K562 (cell line): Measurements from ENCODE around the gene SNTG2. TPM values are rescaled to one million over a fixed set of nuclear protein-coding genes. Genes with fewer than 3 reads are reported as not detected.

Source experiments
- ATAC-seq: fragments of 200-7000 bp; cut with Tn5 transposase; 3 replicates; pipeline ENCODE4 v1.9.1; 2020; ENCODE audit warnings: moderate library complexity
- BruUV-seq: library from RNA; stranded (reverse); fragments of 400-500 nt; replicated peaks from 2 replicates; lab custom pipeline; 2021; lab: Mats Ljungman, UMichigan
- CTCF ChIA-PET: fragments of 300-600 bp; formaldehyde crosslinking; extraction: SDS; loops from one replicate; lab custom pipeline; 2021; ENCODE audit warnings: low intra/inter-chr PET ratio; lab: Yijun Ruan, JAX
- POLR2A ChIA-PET: fragments of 300-600, 350-650 bp; sonication (Branson Sonifier 250); formaldehyde crosslinking; extraction: SDS; loops from one replicate; lab custom pipeline; 2021; ENCODE audit warnings: antibody characterized with exemption, inconsistent platforms; lab: Yijun Ruan, JAX
- DNase-seq, 4 experiments: peaks; one replicate each; pipeline versions ENCODE4 v3.0.0 to v3.0.0-alpha.2; 2011 to 2018; ENCODE audit warnings: low spot score in 3 of 4, mixed read lengths in 3 of 4; ENCODE audit errors: extremely low read depth in 1 of 4
- FAIRE-seq: peaks from 2 replicates; lab custom pipeline; 2011; peaks lifted over from hg19 to GRCh38; lab: Jason Lieb, UNC
- H2AFZ ChIP-seq: 2 replicates; pipeline ENCODE4 v1.6.0; 2011; ENCODE audit warnings: low read depth, low read length, control low read depth, inconsistent platforms
- H3K27ac ChIP-seq: fragments of 200-600 bp; 3 replicates; pipeline ENCODE4 v1.8.0; 2011; ENCODE audit warnings: low read depth, mild to moderate bottlenecking, control low read depth, inconsistent platforms, low read length, moderate library complexity, mixed read lengths; ENCODE audit errors: extremely low read depth
- H3K27me3 ChIP-seq, 2 experiments: fragments of 300-600 bp in 1 of 2; 2 replicates in 1 of 2; 3 replicates in 1 of 2; pipeline versions ENCODE4 v1.6.0 to v1.8.0; 2011; ENCODE audit warnings: inconsistent platforms in 2 of 2, low read length in 2 of 2, mild to moderate bottlenecking in 1 of 2, mixed read lengths in 1 of 2, moderate library complexity in 1 of 2; ENCODE audit not compliant: control insufficient read depth in 2 of 2, insufficient read depth in 2 of 2
- H3K36me3 ChIP-seq: fragments of 300-600 bp; 3 replicates; pipeline ENCODE4 v1.8.0; 2011; ENCODE audit warnings: mild to moderate bottlenecking, low read length, inconsistent platforms; ENCODE audit not compliant: control insufficient read depth, insufficient read depth
- H3K4me1 ChIP-seq, 2 experiments: fragments of 200-600 bp in 1 of 2; replicated peaks in 1 of 2; 2 replicates in 1 of 2; 3 replicates in 1 of 2; pipeline versions ENCODE4 v1.5.1 to v1.8.0; 2011; ENCODE audit warnings: inconsistent platforms in 2 of 2, low read length in 2 of 2, mild to moderate bottlenecking in 1 of 2, mixed read lengths in 1 of 2, moderate library complexity in 1 of 2; ENCODE audit not compliant: control insufficient read depth in 2 of 2, insufficient read depth in 2 of 2
- H3K4me2 ChIP-seq: 2 replicates; pipeline ENCODE4 v1.6.1; 2011; ENCODE audit warnings: low read length, control low read depth, inconsistent platforms, mixed read lengths; ENCODE audit not compliant: insufficient read depth
- H3K4me3 ChIP-seq: fragments of 200-600 bp; sonication (generic), shearing (Covaris generic); 2 replicates; pipeline ENCODE4 v1.5.1; 2016; ENCODE audit warnings: control low read depth, inconsistent platforms
- H3K79me2 ChIP-seq: fragments of 200-600 bp; 3 replicates; pipeline ENCODE4 v1.8.0; 2011; ENCODE audit warnings: low read length, inconsistent platforms; ENCODE audit not compliant: control insufficient read depth, insufficient read depth
- H3K9ac ChIP-seq, 2 experiments: 2 replicates each; pipeline versions ENCODE4 v1.6.0 to v1.6.1; 2011; ENCODE audit warnings: low read depth in 2 of 2, low read length in 2 of 2, control low read depth in 1 of 2, inconsistent platforms in 1 of 2, mild to moderate bottlenecking in 1 of 2, mixed read lengths in 1 of 2; ENCODE audit not compliant: insufficient read depth in 1 of 2
- H3K9me1 ChIP-seq: one replicate; pipeline ENCODE4 v1.6.0; 2011; ENCODE audit warnings: inconsistent platforms, mild to moderate bottlenecking, low read length, moderate library complexity; ENCODE audit not compliant: control insufficient read depth, insufficient read depth
- H3K9me3 ChIP-seq: replicated peaks from 2 replicates; pipeline ENCODE4 v1.5.1; 2011; ENCODE audit warnings: low read depth, low read length, inconsistent platforms; ENCODE audit not compliant: control insufficient read depth, insufficient read depth
- H4K20me1 ChIP-seq: replicated peaks from 2 replicates; pipeline ENCODE4 v1.6.1; 2011; ENCODE audit warnings: low read length, inconsistent platforms, mixed read lengths; ENCODE audit not compliant: control insufficient read depth, insufficient read depth
- BDP1 ChIP-seq: IDR thresholded peaks from 3 replicates; pipeline ENCODE4 v1.6.1; 2011; ENCODE audit not compliant: insufficient read length, insufficient read depth
- CREB1 ChIP-seq, 2 experiments: sonication (generic) in 1 of 2; formaldehyde crosslinking in 1 of 2; IDR thresholded peaks; 2 replicates each; pipeline versions ENCODE4 v1.6.1 to v1.8.0; 2012 to 2022; ENCODE audit warnings: inconsistent platforms in 1 of 2, mild to moderate bottlenecking in 1 of 2, missing genetic modification reagents in 1 of 2, moderate library complexity in 1 of 2
- ZNF23 ChIP-seq: fragments of 250-450 bp; sonication (Bioruptor Pico); IDR thresholded peaks from 2 replicates; pipeline ENCODE4 v1.4.0; 2020; ENCODE audit warnings: mild to moderate bottlenecking
- ZNF384 ChIP-seq: IDR thresholded peaks from 2 replicates; pipeline ENCODE4 v1.6.1; 2012; ENCODE audit warnings: low read depth, low read length, improper control_type of control experiment
- WGBS: fragments of 100-300 bp; shearing (Covaris generic); methylation state at CpG from one replicate; pipeline ENCODE4 v1.1.6; 2016; ENCODE audit warnings: low coverage, mixed read lengths; ENCODE audit not compliant: insufficient coverage; ENCODE audit errors: missing lambda C conversion rate; 5-methylcytosine and 5-hydroxymethylcytosine counted together
- in situ Hi-C: fragments of 300-500 bp; cut with MboI; formaldehyde crosslinking; loops from 4 replicates; pipeline ENCODE4 v1.15.0; 2018; ENCODE audit warnings: inconsistent platforms, mixed read lengths
- intact Hi-C: fragments of 100-400 bp; cut with micrococcal nuclease; formaldehyde crosslinking; loops from 2 replicates; pipeline ENCODE4 v1.14.2; 2022
- polyA plus RNA-seq, 8 experiments: library from polyadenylated mRNA; depleted of rRNA in 4 of 8; stranded (reverse) in 5 of 8; unstranded in 3 of 8; fragments of >200 nt; fragmentation: Nextera tagmentation in 2 of 8; fragmentation: Illumina TruSeq in 1 of 8; extraction: Ambion mirVana in 2 of 8; extraction: Trizol in 1 of 8; gene quantifications; 2 replicates each; pipeline versions ENCODE4 v1.2.1 to v1.2.3, GENCODE V29; 2011 to 2014; ENCODE audit warnings: inconsistent platforms in 1 of 8, missing spikeins in 1 of 8
- total RNA-seq, 7 experiments: library from RNA; depleted of rRNA in 6 of 7; stranded (reverse); fragments of >200 nt in 6 of 7; fragmentation: Illumina TruSeq in 2 of 7; extraction: Trizol in 2 of 7; gene quantifications; 2 replicates each; pipeline versions ENCODE4 v1.2.1 to v1.2.3, GENCODE V29; 2011 to 2021; ENCODE audit warnings: low replicate concordance in 1 of 7
- TF ChIP-seq, protein P1 (sequence below): sonication (generic); formaldehyde crosslinking; IDR thresholded peaks from 2 replicates; pipeline ENCODE4 v1.8.0; 2022; ENCODE audit warnings: missing genetic modification reagents, mild to moderate bottlenecking, moderate library complexity, borderline replicate concordance
- TF ChIP-seq, protein P2 (sequence below): sonication (generic); formaldehyde crosslinking; IDR thresholded peaks from 2 replicates; pipeline ENCODE4 v1.4.0; 2020; ENCODE audit warnings: mild to moderate bottlenecking, missing genetic modification reagents

SNTG2 gene
- total and polyA plus RNA-seq, 9 of the 15 experiments (the other 6 are each of a cell fraction or from before 2014, with no cell fraction given), result not detected

DNA sequence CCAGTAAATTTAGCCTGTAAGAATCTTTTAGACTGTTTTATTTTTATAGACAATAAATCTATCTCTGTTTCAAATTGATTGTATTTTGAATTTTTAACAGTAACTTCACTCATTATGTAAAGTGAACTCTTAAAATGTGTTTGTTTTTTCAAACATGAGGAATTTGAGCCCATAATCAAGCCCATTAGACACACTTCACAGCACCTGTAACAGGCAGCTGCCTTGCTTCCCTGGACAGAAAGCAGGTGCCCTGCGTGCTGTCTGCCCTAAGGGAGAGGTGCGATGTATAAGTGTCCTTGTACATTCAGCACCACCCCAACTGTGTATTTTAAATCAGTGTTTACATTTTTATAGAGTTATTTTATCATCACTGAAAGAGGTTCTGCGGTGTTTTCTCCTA, 276.1 kb downstream of the SNTG2 start:
- TF ChIP-seq, protein P1, sequence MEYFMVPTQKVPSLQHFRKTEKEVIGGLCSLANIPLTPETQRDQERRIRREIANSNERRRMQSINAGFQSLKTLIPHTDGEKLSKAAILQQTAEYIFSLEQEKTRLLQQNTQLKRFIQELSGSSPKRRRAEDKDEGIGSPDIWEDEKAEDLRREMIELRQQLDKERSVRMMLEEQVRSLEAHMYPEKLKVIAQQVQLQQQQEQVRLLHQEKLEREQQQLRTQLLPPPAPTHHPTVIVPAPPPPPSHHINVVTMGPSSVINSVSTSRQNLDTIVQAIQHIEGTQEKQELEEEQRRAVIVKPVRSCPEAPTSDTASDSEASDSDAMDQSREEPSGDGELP (CRISPR knock-in tag), result no peak
- TF ChIP-seq ZNF23 (CRISPR knock-in tag), result no peak
- TF ChIP-seq ZNF384, result no peak
- TF ChIP-seq BDP1, result no peak
- no peak for TF ChIP-seq CREB1 (IDR thresholded peaks at IDR 0.05)
- TF ChIP-seq CREB1 (CRISPR knock-in tag; IDR thresholded peaks at IDR 0.05), result no peak
- TF ChIP-seq, protein P2, sequence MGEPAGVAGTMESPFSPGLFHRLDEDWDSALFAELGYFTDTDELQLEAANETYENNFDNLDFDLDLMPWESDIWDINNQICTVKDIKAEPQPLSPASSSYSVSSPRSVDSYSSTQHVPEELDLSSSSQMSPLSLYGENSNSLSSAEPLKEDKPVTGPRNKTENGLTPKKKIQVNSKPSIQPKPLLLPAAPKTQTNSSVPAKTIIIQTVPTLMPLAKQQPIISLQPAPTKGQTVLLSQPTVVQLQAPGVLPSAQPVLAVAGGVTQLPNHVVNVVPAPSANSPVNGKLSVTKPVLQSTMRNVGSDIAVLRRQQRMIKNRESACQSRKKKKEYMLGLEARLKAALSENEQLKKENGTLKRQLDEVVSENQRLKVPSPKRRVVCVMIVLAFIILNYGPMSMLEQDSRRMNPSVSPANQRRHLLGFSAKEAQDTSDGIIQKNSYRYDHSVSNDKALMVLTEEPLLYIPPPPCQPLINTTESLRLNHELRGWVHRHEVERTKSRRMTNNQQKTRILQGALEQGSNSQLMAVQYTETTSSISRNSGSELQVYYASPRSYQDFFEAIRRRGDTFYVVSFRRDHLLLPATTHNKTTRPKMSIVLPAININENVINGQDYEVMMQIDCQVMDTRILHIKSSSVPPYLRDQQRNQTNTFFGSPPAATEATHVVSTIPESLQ (CRISPR knock-in tag), result no peak

More for the DNA sequence above, 276.1 kb downstream of the SNTG2 start:
- Histone ChIP-seq H3K9me3 (no peaks in the 10 kb centered on the region), H2AFZ (no peak overlapping the region), H3K9ac (no peak overlapping the region), H3K4me3 (no peak overlapping the region), H4K20me1 (no peaks in the 10 kb centered on the region), H3K9me1 (no peaks in the 10 kb centered on the region), H3K79me2 (no peaks in the 10 kb centered on the region), H3K27ac (no peak overlapping the region), H3K4me2 (no peak overlapping the region), H3K4me1 (no peaks in the 10 kb centered on the region), H3K27me3 (peaks cover 0 to 26% of the 10 kb centered on the region in 2 experiments; a peak in 2 of 5 replicates), H3K36me3 (no peaks in the 10 kb centered on the region)
- ChIA-PET CTCF (no interaction called here), POLR2A (no interaction called here)
- 3% methylated on average over 3 of the region's 3 CpGs for WGBS
- no TSS peak for BruUV-seq
- ATAC-seq (no peak), DNase-seq (no peak), FAIRE-seq (no peak)
- in situ Hi-C loops (no loop called here), intact Hi-C loops (no loop called here)
